ENCODE data around the gene DCHS2.
A peak's percentile ranks its signal among the peaks of the same experiment; 100 is the strongest.
"Not testable (repeated sequence)": the region's sequence is repeated elsewhere in the genome, so short reads cannot be mapped to it uniquely, and the experiment has no call there.

DCHS2 gene

DNA sequence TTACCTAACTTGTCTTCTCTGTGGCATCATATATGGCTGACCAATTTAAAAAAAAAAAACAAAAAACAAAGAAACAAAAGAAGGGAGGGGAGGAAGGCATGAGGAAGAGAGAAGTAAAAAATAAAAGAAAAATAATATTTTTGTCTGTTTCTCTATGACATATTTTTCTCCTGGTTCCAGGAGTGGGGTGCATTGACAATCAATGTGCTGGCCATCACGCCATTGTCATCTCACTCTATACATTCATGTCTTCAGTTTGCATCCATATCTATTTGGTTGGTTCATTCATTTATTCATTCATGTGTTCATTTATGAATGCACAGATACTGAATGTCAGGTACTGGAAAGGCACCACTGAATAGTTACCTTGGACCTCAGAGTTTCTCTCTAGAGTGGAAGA is 183.4 kb downstream of the DCHS2 start:
- no peak for DNase-seq

DNA sequence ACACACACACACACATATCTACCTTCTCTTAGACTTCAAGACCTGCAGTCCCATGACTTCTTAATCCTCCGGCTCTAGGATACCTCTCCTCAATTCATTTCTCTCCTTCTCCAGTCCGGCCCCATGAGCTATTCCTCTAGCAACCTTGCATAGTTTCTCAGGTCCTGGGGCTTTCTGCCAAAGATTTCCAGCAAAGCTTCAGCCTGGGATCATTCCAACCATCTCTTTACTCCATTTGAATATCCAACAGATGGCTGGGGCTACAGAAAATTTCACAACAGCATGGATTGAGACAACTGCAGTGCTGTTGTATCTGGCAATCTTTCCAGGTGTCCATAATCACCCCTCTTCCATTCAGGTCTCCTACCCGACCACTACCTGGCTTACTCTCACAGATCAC is 184.1 kb downstream of the DCHS2 start:
- no peak for DNase-seq

DNA sequence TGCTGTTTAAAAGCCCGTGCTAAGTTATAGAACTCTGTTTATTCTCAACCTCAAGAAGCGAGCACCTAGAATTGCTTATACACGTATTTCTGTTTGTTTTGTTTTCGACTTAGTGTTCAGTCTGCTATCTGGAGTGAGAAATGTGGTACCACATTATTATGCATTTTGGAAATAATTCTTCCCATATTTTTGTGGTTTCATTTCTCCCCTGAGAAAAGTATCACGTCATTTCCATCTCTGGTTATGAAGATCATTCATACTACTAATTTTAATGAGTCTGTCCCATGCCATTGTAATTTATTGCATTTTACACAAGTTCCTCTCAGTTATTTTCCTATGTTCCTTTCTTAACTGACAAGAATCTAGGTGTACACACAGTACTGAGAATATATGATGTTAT is 186.0 kb downstream of the DCHS2 start:
- DNase-seq = no peak

DNA sequence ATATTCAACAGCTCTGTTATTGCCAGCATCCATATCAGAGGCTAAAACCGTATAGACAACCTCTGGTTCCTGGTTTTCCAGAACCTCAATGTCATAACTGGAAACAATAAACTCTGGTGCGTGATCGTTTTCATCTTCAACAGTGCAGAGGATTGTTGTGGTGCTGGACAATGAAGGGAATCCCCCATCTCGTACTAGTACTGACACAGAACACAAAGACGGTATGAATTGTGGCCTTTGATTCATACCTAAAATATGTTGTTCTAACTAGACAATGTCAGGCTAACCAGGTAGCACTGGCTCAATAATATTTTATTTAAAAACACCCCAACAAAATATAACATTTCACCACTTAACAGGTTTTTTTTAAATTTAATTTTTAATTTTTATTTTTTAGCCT is 186.9 kb downstream of the DCHS2 start:
- no peak for DNase-seq

DNA sequence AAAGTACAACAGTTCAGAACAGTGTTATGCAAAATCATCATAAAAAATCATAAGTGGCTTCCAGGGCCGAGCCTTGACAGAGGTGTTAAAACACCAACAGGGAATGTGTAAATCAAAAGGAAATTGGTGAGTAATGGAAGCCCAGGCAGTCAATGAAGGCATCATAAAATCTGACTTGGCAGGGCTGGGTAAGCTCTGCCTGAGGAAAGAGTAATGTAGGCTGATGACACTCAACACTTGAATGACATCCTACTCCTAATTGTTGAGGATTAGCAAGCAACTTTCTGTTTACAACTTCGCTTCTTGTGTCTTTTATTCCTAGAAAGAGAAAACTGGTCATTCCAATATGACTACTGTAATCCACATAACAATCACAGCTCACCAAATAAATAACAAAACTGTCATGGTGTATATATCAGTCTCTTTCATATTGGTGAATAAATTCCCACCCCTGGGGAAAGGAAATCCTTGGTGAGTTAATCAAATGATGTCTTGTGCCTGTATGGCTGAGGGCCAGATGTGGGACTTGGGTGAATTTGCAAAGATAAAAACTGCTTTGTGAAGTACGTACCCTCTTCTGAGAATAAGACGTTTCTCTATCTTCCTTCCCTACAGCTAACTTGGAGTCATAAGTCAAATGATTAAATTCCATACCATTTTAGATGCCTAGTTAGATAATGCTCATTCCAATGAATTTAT is 196.8 kb downstream of the DCHS2 start:
- no peak for DNase-seq

DNA sequence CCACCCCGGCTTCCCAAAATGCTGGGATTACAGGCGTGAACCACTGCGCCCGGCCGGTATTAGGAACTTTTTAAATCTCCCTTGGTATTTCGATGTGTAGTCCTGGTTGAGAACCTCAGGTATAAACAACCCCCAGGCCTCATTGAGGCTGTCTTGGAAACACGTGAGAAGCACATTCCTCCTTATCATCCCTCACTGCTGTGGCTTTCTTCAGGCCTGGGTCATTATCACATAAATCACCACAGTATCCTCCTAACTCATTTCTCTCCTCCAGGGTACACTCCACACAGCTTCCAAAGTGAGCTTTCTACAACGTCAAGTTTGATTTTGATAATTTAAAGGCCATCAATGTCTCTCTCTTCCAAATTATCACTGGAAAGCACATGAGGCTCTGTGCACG is 198.2 kb downstream of the DCHS2 start:
- no peak for DNase-seq

DNA sequence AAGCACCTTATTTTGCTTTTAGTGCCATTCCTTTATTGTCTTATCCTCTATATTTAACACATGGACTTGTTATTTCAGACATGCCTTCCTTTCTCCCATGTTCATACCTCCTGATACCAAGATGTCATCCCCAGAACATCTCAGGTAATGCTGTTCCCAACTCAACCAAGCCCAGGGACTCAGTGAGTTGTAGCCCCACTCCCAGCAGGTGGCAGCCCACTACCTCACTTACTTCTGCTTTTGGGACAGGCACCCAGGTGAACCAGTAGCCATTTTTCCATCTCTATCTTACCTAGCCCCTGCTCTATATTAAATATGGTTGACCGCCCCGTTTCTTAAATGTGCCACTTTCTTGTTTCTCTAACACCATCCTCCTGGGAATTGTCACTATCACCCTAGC is 199.0 kb downstream of the DCHS2 start:
- DNase-seq = no peak

DNA sequence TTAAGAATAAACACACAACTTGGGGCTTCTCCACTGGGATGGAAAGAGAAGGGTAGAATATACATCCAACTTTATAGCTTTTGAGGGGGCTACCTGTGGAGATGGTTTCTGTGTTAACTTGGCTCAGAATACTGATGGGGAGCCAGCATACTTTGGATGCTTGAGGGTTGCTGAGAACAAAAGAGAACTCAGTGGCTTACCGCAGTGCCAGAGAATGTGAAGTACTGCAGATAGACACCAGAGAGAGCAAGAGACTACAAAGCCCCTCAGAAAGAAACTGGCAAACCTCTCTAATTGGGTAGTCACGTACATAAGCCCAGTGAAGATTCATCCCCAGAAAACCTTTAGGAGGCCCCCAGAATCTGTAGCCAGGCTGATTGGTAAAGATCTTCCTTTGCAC is 214.4 kb downstream of the DCHS2 start:
- no peak for DNase-seq

DNA sequence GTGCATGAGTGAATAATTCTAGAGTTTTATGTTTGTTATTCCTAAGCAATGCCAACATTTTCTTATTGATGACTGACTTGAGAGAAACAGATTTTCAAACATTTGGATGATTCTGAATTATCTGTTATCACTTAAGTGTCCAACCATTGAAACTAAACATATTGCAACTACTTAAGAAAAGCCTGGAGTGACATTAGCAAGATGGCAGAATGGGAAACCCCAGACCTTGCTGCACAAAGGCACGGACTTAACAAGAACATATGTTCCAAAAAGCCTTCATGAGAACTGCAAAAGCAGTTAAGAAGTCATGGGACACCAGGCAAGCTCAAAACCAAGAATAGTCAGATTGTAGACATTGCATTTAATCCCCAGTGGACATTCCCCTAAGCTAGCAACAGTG is 215.1 kb downstream of the DCHS2 start:
- no peak for DNase-seq

DNA sequence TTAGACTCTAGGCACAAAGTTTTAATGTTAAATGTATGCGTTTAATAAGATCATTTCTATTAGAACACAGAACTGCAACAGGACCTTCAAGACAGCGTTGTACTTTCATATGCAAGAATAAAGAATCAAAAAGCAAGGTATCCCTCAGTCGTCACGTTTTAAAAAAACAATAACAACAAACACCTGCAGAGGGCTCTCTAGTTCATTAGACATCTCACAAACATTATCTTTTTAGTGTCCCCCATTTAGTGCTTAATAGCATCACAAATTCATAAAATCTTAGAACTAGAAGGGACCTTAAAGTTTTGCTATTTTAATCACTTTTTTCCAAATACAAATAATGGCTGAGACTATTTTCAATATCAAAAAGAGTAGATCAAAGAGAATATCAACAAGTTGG is 236.6 kb downstream of the DCHS2 start:
- no peak for DNase-seq

DNA sequence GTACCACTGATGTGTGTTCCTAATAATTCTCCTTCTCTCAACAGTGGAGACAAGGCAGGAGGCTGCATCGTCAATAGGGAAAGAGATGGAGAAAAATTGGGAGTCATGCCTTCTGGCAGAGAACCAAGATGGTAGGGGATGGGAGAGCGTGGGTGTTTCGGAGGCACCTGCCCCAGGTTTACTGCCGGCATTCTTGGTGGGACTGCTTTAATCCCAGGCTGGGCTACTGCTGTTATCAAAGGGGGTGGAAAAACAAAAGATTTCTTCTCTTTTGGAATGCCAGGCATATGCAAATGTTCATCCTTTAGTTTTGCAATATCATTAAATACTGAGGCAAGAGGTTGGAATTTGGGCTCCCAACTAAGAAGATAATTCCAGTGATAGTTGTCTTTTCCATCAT is 257.0 kb downstream of the DCHS2 start:
- DNase-seq = no peak

DNA sequence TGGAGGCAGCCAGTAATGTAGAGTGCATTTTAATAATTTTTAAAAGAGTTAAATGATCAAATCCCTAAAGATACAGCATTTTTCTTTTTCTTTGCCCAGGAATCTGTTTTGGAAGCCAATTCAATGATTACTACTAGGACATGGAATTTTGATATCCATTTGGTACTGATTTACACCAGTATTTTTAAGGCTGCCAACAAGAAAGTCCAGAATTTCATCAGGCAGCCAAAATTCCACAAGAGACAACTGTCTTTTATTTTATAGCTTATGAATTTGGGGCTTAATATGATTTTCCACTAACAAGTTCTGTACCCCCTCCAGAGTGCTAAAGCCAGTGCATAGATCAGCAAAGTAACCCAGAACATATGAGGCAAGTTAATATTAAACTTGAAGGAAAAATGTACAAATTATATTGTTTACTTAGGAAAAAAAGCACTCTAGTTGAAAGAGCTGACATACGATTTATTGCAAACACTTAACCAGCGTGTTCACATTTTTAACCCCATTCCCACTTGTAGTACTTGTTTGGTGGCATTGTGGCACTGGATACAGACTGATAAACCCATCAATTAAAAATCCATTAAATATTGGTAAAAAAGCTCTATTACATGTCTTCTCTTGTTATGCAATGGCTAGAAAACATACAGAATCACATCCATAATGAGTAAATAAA is 259.7 kb downstream of the DCHS2 start:
- DNase-seq = no peak

DNA sequence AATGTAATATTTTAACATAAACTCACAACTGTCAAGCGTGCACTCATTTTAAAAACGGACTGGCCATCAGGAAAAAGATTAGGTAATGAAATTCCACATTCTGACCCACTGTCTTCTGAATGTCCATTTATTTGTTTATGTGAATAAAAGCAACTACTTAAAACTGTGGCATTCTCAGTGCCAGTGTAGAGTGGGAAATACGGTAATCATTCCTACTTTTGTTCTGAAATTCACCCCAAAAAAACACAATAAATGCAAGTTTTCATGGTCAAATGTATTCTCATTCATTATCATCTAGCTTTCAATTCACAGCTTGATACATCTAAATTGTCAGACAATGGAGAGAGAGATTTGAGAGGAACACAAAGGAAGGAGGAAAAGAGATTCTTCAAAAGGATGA is 260.9 kb downstream of the DCHS2 start:
- no peak for DNase-seq

DNA sequence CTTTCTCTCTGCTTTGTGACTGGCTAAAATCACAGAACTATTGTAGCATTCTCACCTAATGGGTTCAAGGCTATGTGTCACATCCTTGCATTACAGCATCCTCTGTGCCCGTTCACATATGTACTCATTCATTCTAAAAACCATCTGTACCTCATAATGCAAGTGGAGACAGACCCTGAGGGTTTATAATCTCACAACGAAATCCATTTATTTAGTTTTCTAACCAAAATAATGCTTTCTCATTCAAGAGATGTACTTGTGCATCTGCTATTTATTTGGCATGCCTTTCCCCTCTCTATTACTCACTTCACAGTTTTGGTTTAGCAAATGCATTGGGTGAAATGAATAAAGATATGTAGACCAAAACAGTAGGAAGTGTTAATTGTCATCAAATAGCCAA is 261.5 kb downstream of the DCHS2 start:
- no peak for DNase-seq

DNA sequence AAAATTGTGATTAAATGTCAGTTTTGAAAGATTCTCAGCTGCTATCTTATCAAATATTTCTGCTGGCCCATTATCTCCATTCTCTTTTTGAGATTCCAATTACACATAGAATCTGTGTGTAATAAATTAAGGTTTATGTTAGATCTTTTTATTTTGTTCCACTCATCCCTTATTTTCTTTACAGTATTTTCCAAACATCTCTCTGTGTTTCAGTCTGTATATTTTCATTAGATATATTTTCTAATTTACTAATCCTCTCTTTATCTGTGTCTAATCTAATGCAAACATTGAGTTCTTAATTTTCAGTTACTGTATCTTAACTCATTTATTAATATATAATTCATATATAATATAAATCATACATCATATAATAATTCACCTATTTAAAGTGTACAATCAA is 268.7 kb downstream of the DCHS2 start:
- DNase-seq = no peak

DNA sequence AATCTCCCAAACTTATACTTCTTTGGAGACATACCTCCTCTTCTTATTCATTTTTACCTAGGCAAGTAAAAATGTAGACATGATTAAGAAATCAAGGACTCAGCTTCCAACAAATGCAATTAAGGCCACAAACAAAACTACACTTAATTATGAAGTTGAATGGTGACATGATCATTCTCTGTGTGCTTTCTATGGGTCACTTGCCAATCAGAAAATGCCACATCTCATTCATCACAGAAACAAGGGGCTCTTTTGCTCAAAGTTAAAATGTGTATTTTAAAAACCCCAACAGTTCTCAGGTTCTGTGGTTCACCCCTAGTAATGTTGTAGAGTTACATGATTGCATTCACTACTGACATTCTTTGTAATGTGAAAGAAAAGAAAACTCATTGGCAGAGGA is 273.5 kb downstream of the DCHS2 start:
- DNase-seq = no peak

DNA sequence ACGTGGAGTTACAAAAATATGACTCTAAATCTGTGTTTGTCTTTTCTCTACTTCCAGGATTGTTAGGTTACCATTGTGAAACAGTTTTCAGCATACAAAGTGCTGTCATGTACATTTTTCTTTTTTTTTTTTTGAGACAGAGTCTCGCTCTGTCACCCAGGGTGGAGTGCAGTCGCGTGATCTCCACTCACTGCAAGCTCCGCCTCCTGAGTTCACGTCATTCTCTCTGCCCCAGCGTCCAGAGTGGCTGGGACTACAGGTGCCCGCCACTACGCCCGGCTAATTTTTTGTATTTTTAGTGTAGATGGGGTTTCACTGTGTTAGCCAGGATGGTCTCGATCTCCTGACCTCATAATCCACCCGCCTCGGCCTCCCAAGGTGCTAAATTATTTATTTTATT is 274.2 kb downstream of the DCHS2 start:
- DNase-seq = not testable (repeated sequence)

DNA sequence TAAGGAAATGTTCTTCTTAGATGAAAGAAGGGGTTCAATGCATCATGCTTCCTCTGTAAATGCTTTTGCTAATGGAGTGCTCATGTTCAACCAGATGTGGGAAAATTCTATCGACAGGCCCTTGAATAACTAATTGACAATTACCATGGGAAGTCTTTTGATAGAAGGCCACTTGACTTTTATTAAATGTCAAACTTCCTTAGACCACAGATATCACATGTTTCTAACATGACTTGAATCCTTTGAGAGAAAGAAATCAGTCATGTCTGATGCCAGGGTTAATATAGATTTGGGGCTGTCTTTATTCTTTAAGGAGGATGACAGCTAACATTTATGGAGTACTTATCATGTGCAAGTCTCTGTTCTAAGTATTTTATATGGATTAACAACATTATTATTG is 280.1 kb downstream of the DCHS2 start:
- DNase-seq = no peak

DNA sequence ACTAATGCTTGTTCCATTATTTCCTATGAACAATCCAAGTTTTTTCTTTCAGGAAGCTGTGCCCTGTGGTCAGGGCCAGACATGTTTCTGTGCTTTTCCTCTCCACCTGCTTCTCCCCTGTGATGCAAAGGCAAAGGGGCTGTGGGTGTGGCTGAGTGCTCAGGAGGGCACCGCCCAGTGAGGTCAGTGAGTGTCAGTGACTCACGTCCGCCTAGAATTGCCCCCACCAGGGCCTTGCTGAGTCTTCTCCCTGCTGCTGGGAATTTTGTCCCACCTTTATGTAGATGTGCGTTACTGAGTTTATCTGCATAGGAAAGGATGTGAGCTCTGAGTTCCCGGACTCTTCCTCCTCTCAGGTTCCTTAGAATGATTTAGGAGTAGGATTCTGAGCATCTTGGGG is 283.2 kb downstream of the DCHS2 start:
- DNase-seq = no peak

DNA sequence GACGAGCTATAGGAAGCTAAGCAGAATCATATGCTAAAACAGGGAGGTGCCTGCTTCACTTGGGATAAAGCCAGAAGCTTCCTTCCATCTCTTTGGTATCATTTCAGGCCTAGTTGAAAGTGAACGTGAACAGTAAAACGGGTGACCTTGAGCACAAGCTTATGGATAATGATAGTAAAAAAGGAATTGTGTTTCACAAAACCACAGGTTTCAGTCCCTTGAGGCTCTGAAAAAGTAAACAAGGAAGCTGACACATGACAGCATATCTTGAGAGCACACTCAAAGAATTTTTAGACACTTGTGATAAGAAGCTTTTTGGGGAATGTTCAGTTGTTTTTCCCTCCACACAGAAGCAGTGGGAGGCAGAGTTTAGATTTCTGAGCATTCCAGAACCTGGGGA is 286.1 kb downstream of the DCHS2 start:
- DNase-seq = no peak

DNA sequence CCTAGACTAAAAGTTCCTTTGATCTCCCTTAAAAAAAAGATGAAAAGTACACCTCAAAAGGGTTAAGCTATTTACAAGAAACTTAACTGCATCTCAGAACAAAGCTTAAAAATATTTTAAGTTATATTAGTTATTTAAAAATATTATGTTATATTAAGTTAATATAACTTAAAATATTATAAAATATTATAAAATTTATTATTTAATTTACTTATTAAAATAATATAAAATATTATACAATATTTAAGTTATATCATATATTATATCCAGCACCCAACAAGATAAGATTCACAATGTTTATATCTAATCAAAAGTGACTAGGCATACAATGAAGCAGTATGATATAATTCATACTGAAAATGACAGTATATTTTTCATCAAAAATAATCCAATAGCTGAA is 296.9 kb downstream of the DCHS2 start:
- no peak for DNase-seq

DNA sequence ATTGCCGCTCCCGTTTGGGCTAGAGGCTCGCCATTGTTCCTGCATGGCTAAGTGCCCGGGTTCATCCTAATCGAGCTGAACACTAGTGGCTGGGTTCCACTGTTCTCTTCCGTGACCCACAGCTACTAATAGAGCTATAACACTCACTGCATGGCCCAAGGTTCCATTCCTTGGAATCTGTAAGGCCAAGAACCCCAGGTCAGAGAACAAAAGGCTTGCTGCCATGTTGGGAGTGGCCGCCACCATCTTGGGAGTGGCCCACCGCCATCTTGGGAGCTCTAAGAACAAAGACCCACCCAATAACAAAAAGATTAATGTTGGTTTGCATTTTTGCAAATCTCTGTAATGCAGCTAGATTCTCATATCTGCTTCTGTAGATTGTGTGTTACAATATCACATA is 299.0 kb downstream of the DCHS2 start:
- no peak for DNase-seq

DNA sequence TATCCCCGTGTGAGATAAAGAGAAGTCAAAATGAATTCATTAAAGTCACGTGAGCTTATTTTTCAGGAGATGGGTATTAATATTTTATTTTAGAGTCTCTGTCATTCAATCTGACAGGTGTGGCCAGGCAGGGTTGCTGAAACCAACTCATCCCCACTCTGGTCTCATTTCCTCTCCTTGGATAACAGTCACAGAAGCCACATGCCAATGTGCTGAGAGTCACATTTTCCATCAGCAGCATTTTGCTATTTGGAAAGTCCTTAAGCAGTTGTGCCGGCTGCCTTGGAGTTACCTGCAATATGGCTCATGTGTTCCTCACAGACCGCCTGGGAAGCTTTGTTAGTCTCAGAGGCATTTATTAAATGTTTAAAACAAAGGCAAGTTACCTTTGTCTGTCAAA is 302.3 kb downstream of the DCHS2 start:
- DNase-seq = peak; percentile 2

DNA sequence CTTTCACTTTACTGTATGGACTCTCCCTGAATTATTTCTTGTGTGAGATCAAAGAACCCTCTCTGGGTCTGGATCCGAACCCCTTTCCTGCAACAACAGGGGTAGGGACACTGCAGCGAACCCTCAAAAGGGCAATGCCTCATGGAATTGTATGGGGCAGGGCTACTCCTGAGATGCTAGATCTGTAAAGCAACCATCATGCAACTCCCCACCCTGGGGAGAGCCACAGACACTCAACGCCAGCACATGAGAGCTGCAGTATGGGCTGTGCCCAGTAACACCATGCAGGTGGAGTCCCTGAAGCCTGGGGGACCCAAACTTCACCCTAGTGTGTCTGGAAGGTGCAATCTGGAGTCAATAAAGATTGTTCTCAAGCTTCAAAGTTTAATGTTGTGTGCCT is 304.7 kb downstream of the DCHS2 start:
- no peak for DNase-seq

DNA sequence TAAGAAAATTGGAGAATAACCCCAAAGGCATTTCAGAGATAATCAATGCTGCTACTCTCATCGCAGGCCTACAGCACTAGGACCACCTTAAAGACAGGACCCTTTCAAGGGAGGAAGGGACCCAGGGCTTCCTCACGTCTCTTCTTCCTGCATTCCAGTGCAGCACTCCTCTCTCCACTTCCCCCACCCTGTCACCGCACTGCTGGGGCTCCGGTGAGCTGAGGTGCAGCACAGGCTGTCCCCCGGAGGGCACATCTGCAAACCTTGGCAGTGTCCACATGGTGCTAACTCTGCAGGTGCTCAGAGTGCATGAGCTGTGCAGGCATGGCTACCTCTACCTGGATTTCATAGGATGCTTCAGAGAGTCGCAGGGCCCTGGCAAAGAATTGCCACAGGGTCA is 305.6 kb downstream of the DCHS2 start:
- no peak for DNase-seq
